Endothelial cell of umbilical vein (primary cell): ENCODE measurements around the gene CCDC187.

Source experiments
- POLR2A ChIP-seq: IDR thresholded peaks from 2 replicates; pipeline ENCODE4 v1.6.1; 2012; ENCODE audit warnings: low read depth, mild to moderate bottlenecking, control low read depth, low read length
- TF ChIP-seq, protein P1 (sequence below), 2 donors: IDR thresholded peaks; 1 replicate in 1 of 2; 2 replicates in 1 of 2; pipeline ENCODE4 v1.5.1; 2011; ENCODE audit warnings: low read length in 2 of 2, mild to moderate bottlenecking in 2 of 2, moderate library complexity in 2 of 2, control low read depth in 1 of 2, inconsistent platforms in 1 of 2, low read depth in 1 of 2; ENCODE audit not compliant: insufficient read depth in 1 of 2; ENCODE audit errors: extremely low read depth in 1 of 2

- TF ChIP-seq, protein P1, sequence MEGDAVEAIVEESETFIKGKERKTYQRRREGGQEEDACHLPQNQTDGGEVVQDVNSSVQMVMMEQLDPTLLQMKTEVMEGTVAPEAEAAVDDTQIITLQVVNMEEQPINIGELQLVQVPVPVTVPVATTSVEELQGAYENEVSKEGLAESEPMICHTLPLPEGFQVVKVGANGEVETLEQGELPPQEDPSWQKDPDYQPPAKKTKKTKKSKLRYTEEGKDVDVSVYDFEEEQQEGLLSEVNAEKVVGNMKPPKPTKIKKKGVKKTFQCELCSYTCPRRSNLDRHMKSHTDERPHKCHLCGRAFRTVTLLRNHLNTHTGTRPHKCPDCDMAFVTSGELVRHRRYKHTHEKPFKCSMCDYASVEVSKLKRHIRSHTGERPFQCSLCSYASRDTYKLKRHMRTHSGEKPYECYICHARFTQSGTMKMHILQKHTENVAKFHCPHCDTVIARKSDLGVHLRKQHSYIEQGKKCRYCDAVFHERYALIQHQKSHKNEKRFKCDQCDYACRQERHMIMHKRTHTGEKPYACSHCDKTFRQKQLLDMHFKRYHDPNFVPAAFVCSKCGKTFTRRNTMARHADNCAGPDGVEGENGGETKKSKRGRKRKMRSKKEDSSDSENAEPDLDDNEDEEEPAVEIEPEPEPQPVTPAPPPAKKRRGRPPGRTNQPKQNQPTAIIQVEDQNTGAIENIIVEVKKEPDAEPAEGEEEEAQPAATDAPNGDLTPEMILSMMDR (IDR thresholded peaks at IDR 0.05; ENCODE audit: extremely low read depth in 1 of 2, insufficient read depth in 1 of 2, low read depth in 1 of 2, low read length in 2 of 2), result no peak
- no peak for TF ChIP-seq POLR2A
Observed at GRCh38 chr9:136313111-136314055, 9.5 kb upstream of the CCDC187 start.
